HEK293 (cell line): ENCODE results near the gene VDAC1.

Experiments
- CTCF ChIA-PET: fragments of 350-600 bp; formaldehyde crosslinking; extraction: SDS; loops from one replicate; lab custom pipeline; 2021; ENCODE audit warnings: antibody characterized with exemption; lab: Yijun Ruan, JAX
- POLR2A ChIA-PET: fragments of 300-600 bp; formaldehyde crosslinking; extraction: SDS; loops from one replicate; lab custom pipeline; 2020; ENCODE audit warnings: antibody characterized with exemption, inconsistent platforms; lab: Yijun Ruan, JAX
- H3K27ac ChIP-seq: fragments of 200-500 bp; sonication (Bioruptor generic); 2 replicates; pipeline ENCODE4 v1.5.1; 2014; ENCODE audit warnings: low read depth, low read length, control low read depth, inconsistent platforms; ENCODE audit errors: extremely low read depth
- H3K36me3 ChIP-seq, 2 experiments: fragments of 200-500 bp in 1 of 2; sonication (Bioruptor generic) in 1 of 2; 1 replicate in 1 of 2; 2 replicates in 1 of 2; pipeline ENCODE4 v1.5.1; 2014 to 2017; ENCODE audit warnings: inconsistent platforms in 2 of 2, low read length in 2 of 2; ENCODE audit not compliant: control insufficient read depth in 2 of 2, insufficient read depth in 1 of 2
- H3K4me1 ChIP-seq: fragments of 200-500 bp; sonication (Bioruptor generic); 2 replicates; pipeline ENCODE4 v1.5.1; 2014; ENCODE audit warnings: mild to moderate bottlenecking, low read length, inconsistent platforms; ENCODE audit not compliant: control insufficient read depth, insufficient read depth
- H3K4me3 ChIP-seq: 2 replicates; pipeline ENCODE4 v1.5.1; 2011; ENCODE audit warnings: low read depth, mild to moderate bottlenecking, control low read depth, low read length, moderate library complexity
- H3K9me3 ChIP-seq: fragments of 200-500 bp; sonication (Bioruptor generic); 2 replicates; pipeline ENCODE4 v1.5.1; 2014; ENCODE audit warnings: low read depth, low read length, inconsistent platforms; ENCODE audit not compliant: control insufficient read depth, insufficient read depth
- EGR2 ChIP-seq: fragments of 450-650 bp; formaldehyde crosslinking; IDR thresholded peaks from 2 replicates; pipeline ENCODE4 v1.5.1; 2016; ENCODE audit warnings: low read depth, missing biosample characterization, missing genetic modification characterization
- GLIS2 ChIP-seq: fragments of 450-650 bp; formaldehyde crosslinking; IDR thresholded peaks from 2 replicates; pipeline ENCODE4 v1.5.1; 2016; ENCODE audit warnings: missing biosample characterization, missing genetic modification characterization
- SALL2 ChIP-seq: fragments of 450-650 bp; formaldehyde crosslinking; IDR thresholded peaks from 2 replicates; pipeline ENCODE4 v1.5.0; 2017; ENCODE audit warnings: missing biosample characterization, mild to moderate bottlenecking, missing genetic modification characterization, borderline replicate concordance
- SP2 ChIP-seq: fragments of 450-650 bp; formaldehyde crosslinking; IDR thresholded peaks from 2 replicates; pipeline ENCODE4 v1.5.1; 2016; ENCODE audit warnings: missing biosample characterization, missing genetic modification characterization
- SP3 ChIP-seq: fragments of 450-650 bp; formaldehyde crosslinking; IDR thresholded peaks from 2 replicates; pipeline ENCODE4 v1.5.1; 2016; ENCODE audit warnings: missing biosample characterization, missing genetic modification characterization
- WT1 ChIP-seq: fragments of 450-650 bp; formaldehyde crosslinking; IDR thresholded peaks from 2 replicates; pipeline ENCODE4 v1.5.1; 2016; ENCODE audit warnings: missing biosample characterization, missing genetic modification characterization
- ZBTB1 ChIP-seq: fragments of 450-650 bp; formaldehyde crosslinking; IDR thresholded peaks from 2 replicates; pipeline ENCODE4 v1.5.1; 2016; ENCODE audit warnings: missing biosample characterization, missing genetic modification characterization
- ZFHX2 ChIP-seq: fragments of 450-650 bp; formaldehyde crosslinking; conservative IDR thresholded peaks from 2 replicates; pipeline ENCODE4 v1.5.1; 2016; ENCODE audit warnings: missing biosample characterization, missing genetic modification characterization
- ZNF211 ChIP-seq: fragments of 450-650 bp; formaldehyde crosslinking; IDR thresholded peaks from 2 replicates; pipeline ENCODE4 v1.5.1; 2016; ENCODE audit warnings: low read depth, missing biosample characterization, missing genetic modification characterization
- ZNF521 ChIP-seq: fragments of 450-650 bp; formaldehyde crosslinking; IDR thresholded peaks from 2 replicates; pipeline ENCODE4 v1.5.1; 2017; ENCODE audit warnings: missing biosample characterization, mild to moderate bottlenecking, missing genetic modification characterization
- ZNF544 ChIP-seq: fragments of 450-650 bp; formaldehyde crosslinking; IDR thresholded peaks from 2 replicates; pipeline ENCODE4 v1.5.0; 2017; ENCODE audit warnings: missing biosample characterization, missing genetic modification characterization
- ZNF600 ChIP-seq: fragments of 450-650 bp; formaldehyde crosslinking; IDR thresholded peaks from 2 replicates; pipeline ENCODE4 v1.5.1; 2016; ENCODE audit warnings: missing biosample characterization, missing genetic modification characterization
- ZSCAN23 ChIP-seq: fragments of 450-650 bp; formaldehyde crosslinking; IDR thresholded peaks from 2 replicates; pipeline ENCODE4 v1.5.1; 2016; ENCODE audit warnings: missing biosample characterization, missing genetic modification characterization
- TF ChIP-seq, protein P1 (sequence below): fragments of 450-650 bp; formaldehyde crosslinking; IDR thresholded peaks from 2 replicates; pipeline ENCODE4 v1.5.1; 2016; ENCODE audit warnings: missing biosample characterization, missing genetic modification characterization
- TF ChIP-seq, protein P2 (sequence below): fragments of 450-650 bp; formaldehyde crosslinking; IDR thresholded peaks from 2 replicates; pipeline ENCODE4 v1.5.1; 2016; ENCODE audit warnings: missing biosample characterization, missing genetic modification characterization

Gene VDAC1

GRCh38 chr5:134007581-134008265 is 2.9 kb upstream of the VDAC1 start:
- Histone ChIP-seq H3K27ac (no peak overlapping the region), H3K36me3 (peaks cover under 1 to 6% of the 10 kb centered on the region in 2 experiments; a peak in 2 of 3 replicates), H3K9me3 (no peaks in the 10 kb centered on the region), H3K4me3 (no peak overlapping the region), H3K4me1 (peaks cover 3% of the 10 kb centered on the region; the same call in 1 of the 2 replicates)
- ChIA-PET CTCF (interaction anchor here (1.0 to 2.2 kb wide), 2 partner anchors 11 to 19 kb away, joined by 3 to 17 read pairs; no protein-coding TSS in a partner anchor), POLR2A (interaction anchor here (0.5 kb wide), 1 partner anchor 87 kb away, joined by 3 read pairs; no protein-coding TSS in a partner anchor)
- TF ChIP-seq SP2: peak; percentile 54
- no peak for TF ChIP-seq ZNF521 (tag by site-specific recombination)
- TF ChIP-seq, protein P1, sequence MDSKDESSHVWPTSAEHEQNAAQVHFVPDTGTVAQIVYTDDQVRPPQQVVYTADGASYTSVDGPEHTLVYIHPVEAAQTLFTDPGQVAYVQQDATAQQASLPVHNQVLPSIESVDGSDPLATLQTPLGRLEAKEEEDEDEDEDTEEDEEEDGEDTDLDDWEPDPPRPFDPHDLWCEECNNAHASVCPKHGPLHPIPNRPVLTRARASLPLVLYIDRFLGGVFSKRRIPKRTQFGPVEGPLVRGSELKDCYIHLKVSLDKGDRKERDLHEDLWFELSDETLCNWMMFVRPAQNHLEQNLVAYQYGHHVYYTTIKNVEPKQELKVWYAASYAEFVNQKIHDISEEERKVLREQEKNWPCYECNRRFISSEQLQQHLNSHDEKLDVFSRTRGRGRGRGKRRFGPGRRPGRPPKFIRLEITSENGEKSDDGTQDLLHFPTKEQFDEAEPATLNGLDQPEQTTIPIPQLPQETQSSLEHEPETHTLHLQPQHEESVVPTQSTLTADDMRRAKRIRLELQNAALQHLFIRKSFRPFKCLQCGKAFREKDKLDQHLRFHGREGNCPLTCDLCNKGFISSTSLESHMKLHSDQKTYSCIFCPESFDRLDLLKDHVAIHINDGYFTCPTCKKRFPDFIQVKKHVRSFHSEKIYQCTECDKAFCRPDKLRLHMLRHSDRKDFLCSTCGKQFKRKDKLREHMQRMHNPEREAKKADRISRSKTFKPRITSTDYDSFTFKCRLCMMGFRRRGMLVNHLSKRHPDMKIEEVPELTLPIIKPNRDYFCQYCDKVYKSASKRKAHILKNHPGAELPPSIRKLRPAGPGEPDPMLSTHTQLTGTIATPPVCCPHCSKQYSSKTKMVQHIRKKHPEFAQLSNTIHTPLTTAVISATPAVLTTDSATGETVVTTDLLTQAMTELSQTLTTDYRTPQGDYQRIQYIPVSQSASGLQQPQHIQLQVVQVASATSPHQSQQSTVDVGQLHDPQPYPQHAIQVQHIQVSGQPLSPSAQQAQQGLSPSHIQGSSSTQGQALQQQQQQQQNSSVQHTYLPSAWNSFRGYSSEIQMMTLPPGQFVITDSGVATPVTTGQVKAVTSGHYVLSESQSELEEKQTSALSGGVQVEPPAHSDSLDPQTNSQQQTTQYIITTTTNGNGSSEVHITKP (tag by site-specific recombination): peak; percentile 44
- no peak for TF ChIP-seq ZSCAN23 (tag by site-specific recombination)
- TF ChIP-seq ZBTB1 (tag by site-specific recombination): no peak
- TF ChIP-seq SALL2 (tag by site-specific recombination): no peak
- peak; percentile 43 for TF ChIP-seq SP3 (tag by site-specific recombination)
- TF ChIP-seq ZNF600 (tag by site-specific recombination): no peak
- TF ChIP-seq, protein P2, sequence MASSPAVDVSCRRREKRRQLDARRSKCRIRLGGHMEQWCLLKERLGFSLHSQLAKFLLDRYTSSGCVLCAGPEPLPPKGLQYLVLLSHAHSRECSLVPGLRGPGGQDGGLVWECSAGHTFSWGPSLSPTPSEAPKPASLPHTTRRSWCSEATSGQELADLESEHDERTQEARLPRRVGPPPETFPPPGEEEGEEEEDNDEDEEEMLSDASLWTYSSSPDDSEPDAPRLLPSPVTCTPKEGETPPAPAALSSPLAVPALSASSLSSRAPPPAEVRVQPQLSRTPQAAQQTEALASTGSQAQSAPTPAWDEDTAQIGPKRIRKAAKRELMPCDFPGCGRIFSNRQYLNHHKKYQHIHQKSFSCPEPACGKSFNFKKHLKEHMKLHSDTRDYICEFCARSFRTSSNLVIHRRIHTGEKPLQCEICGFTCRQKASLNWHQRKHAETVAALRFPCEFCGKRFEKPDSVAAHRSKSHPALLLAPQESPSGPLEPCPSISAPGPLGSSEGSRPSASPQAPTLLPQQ (tag by site-specific recombination): no peak
- TF ChIP-seq ZFHX2: peak; percentile 61
- peak; percentile 28; the same call in 1 of the 2 replicates for TF ChIP-seq EGR2 (tag by site-specific recombination)
- no peak for TF ChIP-seq WT1 (tag by site-specific recombination)
- TF ChIP-seq ZNF544 (tag by site-specific recombination): no peak
- no peak for TF ChIP-seq GLIS2 (tag by site-specific recombination)

DNA sequence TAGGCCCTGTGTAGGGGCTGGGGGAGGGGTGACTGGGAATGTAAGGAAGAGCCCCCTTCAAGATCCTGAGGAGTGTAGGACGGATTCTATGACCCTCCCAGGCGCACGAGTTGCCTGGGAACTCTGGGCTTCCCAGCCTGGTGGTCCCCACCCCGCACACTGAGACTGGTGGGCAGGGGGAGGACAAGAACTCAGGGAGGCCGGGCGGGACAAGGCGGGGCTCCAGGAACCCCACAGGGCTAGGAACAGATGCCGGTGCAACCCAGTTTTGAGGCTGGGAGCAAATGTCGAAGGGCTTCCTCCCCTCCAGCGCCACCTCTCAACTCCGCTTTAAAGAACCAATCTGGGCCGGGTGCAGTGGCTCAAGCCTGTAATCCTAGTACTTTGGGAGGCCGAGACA is 1.3 kb upstream of the VDAC1 start:
- Histone ChIP-seq H3K27ac (no peak overlapping the region), H3K4me3 (no peak overlapping the region), H3K4me1 (peaks cover 3% of the 10 kb centered on the region), H3K9me3 (no peaks in the 10 kb centered on the region), H3K36me3 (peaks cover 8 to 22% of the 10 kb centered on the region in 2 experiments; a peak in 2 of 3 replicates)
- TF ChIP-seq ZNF211 (tag by site-specific recombination) (no peak), SP2 (0 out of 2 replicates have a peak, but pooled peaks have one; percentile 6)
- POLR2A ChIA-PET: interaction anchor here (1.4 kb wide), 1 partner anchor 9 kb away, joined by 3 read pairs; no protein-coding TSS in a partner anchor
- CTCF ChIA-PET: interaction anchor here (0.5 to 2.2 kb wide), 3 partner anchors 10 to 833 kb away, joined by 3 to 17 read pairs (median 6); no protein-coding TSS in a partner anchor
